A673 (cell line): ENCODE results near the gene CXCL6. TPM values are rescaled to one million over a fixed set of nuclear protein-coding genes. Genes with fewer than 3 reads are reported as not detected.

ENCODE experiments used
- BruUV-seq: library from RNA; stranded (reverse); fragments of 400-500 nt; replicated peaks from 2 replicates; lab custom pipeline; 2021; lab: Mats Ljungman, UMichigan
- CTCF ChIA-PET: fragments of 300-600 bp; sonication (Branson Sonifier 250); formaldehyde crosslinking; loops from one replicate; lab custom pipeline; 2022; ENCODE audit warnings: antibody characterized with exemption; lab: Charles Lee
- POLR2A ChIA-PET: fragments of 300-600 bp; sonication (Branson Sonifier 250); formaldehyde crosslinking; loops from one replicate; lab custom pipeline; 2022; ENCODE audit warnings: antibody characterized with exemption; ENCODE audit not compliant: low non-redundant PET; lab: Charles Lee
- DNase-seq: peaks from one replicate; pipeline ENCODE4 v3.0.0-alpha.2; 2015; ENCODE audit warnings: low spot score
- H3K27ac ChIP-seq: fragments of 200-600 bp; sonication (generic); 2 replicates; pipeline ENCODE4 v1.5.1; 2016; ENCODE audit warnings: mixed run types, low read depth, mild to moderate bottlenecking, mixed read lengths, antibody characterized with exemption, low read length; ENCODE audit not compliant: poor library complexity, severe bottlenecking
- H3K27me3 ChIP-seq: fragments of 200-600 bp; sonication (generic); replicated peaks from 2 replicates; pipeline ENCODE4 v1.6.1; 2017; ENCODE audit warnings: mixed run types, low read depth, mild to moderate bottlenecking, mixed read lengths, antibody characterized with exemption, low read length; ENCODE audit not compliant: insufficient read depth, poor library complexity
- H3K36me3 ChIP-seq: fragments of 200-600 bp; sonication (generic); 2 replicates; pipeline ENCODE4 v1.6.1; 2016; ENCODE audit warnings: mixed run types, mild to moderate bottlenecking, mixed read lengths, antibody characterized with exemption, low read length; ENCODE audit not compliant: insufficient read depth, poor library complexity, severe bottlenecking
- H3K4me1 ChIP-seq: fragments of 200-600 bp; sonication (generic); 2 replicates; pipeline ENCODE4 v1.6.1; 2017; ENCODE audit warnings: mixed run types, mild to moderate bottlenecking, mixed read lengths, antibody characterized with exemption, low read length; ENCODE audit not compliant: insufficient read depth, poor library complexity, severe bottlenecking
- H3K4me3 ChIP-seq: fragments of 200-600 bp; sonication (generic); 2 replicates; pipeline ENCODE4 v1.5.1; 2016; ENCODE audit warnings: low read depth, mixed run types, mild to moderate bottlenecking, mixed read lengths, low read length; ENCODE audit not compliant: poor library complexity, severe bottlenecking
- H3K9me3 ChIP-seq: fragments of 200-600 bp; sonication (generic); 2 replicates; pipeline ENCODE4 v1.6.1; 2016; ENCODE audit warnings: mixed run types, low read depth, mild to moderate bottlenecking, mixed read lengths, antibody characterized with exemption, low read length; ENCODE audit not compliant: poor library complexity, severe bottlenecking
- EZH2 ChIP-seq: fragments of 200-600 bp; sonication (generic); IDR thresholded peaks from 2 replicates; pipeline ENCODE4 v1.6.1; 2017; ENCODE audit warnings: borderline replicate concordance, low read depth, mild to moderate bottlenecking, mixed read lengths, antibody characterized with exemption, low read length; ENCODE audit not compliant: poor library complexity, severe bottlenecking
- intact Hi-C: fragments of 100-400 bp; cut with micrococcal nuclease; formaldehyde crosslinking; loops from one replicate; pipeline ENCODE4 v1.10.0; 2022; ENCODE audit not compliant: unreplicated experiment
- total RNA-seq: library from RNA; stranded (reverse); gene quantifications from 2 replicates; pipeline ENCODE4 v1.2.3, GENCODE V29; 2021
- TF ChIP-seq, protein P1 (sequence below): fragments of 300-800, 200-600 bp; sonication (generic); conservative IDR thresholded peaks from 2 replicates; pipeline ENCODE4 v1.5.1; 2017; ENCODE audit warnings: low read depth, mild to moderate bottlenecking, antibody characterized with exemption, low read length, moderate library complexity, mixed read lengths

Gene CXCL6
- total RNA-seq, 1 experiment from 2014 or later, result 0.56 TPM

DNA sequence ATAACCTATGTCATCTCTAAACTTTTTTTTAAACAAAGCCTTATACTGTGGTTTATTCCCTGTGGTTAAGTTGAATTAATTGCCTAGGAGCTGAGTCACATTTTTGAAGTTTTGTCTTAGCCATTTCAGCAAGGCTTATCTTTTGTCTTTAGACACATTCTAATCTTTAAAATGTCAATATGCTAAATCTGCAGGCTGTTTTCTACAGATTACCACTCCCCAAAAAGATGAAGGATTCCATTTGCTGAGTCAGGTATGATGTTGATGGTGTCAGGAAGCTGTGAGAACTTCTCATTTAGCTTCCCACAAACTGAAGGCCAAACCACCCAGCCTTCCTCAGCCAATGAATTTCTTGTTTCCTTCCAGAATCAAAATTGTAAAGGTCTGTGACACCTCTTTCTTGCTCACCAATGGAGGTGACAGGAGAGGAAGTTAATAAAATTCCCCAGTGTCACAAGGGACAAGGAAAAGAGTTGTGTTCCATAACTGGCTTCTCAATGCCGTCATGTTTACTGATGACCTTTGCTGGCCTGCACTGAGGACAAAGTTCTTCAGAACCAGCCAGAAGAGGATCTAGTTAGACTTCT, 3.7 kb upstream of the CXCL6 start:
- intact Hi-C loops, result no loop called here
- TF ChIP-seq, protein P1, sequence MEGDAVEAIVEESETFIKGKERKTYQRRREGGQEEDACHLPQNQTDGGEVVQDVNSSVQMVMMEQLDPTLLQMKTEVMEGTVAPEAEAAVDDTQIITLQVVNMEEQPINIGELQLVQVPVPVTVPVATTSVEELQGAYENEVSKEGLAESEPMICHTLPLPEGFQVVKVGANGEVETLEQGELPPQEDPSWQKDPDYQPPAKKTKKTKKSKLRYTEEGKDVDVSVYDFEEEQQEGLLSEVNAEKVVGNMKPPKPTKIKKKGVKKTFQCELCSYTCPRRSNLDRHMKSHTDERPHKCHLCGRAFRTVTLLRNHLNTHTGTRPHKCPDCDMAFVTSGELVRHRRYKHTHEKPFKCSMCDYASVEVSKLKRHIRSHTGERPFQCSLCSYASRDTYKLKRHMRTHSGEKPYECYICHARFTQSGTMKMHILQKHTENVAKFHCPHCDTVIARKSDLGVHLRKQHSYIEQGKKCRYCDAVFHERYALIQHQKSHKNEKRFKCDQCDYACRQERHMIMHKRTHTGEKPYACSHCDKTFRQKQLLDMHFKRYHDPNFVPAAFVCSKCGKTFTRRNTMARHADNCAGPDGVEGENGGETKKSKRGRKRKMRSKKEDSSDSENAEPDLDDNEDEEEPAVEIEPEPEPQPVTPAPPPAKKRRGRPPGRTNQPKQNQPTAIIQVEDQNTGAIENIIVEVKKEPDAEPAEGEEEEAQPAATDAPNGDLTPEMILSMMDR, result no peak
- no peak for TF ChIP-seq EZH2
- no TSS peak for BruUV-seq
- no peaks in the 10 kb centered on the region for H3K36me3 ChIP-seq
- no peaks in the 10 kb centered on the region for H3K4me1 ChIP-seq
- no peaks in the 10 kb centered on the region for H3K27me3 ChIP-seq
- POLR2A ChIA-PET, result no interaction called here
- CTCF ChIA-PET, result no interaction called here
- H3K4me3 ChIP-seq, result no peak overlapping the region
- DNase-seq, result no peak
- H3K27ac ChIP-seq, result no peak overlapping the region
- no peaks in the 10 kb centered on the region for H3K9me3 ChIP-seq

DNA sequence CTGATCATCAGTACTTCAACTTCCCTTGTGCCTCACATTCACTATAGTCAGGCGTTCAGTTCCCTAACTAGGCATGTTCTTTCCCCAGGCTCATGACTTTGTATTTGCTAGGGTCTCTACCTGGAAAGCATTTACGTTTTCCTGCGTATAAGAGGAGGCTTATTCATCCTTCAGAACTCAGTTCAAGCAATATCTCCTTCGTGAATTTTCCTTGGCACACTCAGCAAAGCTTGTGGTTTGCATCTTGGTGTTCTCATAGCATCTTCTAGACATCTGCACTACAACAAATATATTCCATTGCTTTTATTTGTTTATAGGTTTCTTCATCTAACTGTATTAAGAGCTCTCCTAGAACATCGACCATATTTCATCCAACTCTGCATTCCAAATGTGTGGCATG, 2.6 kb downstream of the CXCL6 start:
- no peaks in the 10 kb centered on the region for H3K9me3 ChIP-seq
- TF ChIP-seq, protein P1, result no peak
- no peak for TF ChIP-seq EZH2
- H3K4me3 ChIP-seq, result no peak overlapping the region
- no peaks in the 10 kb centered on the region for H3K4me1 ChIP-seq
- H3K36me3 ChIP-seq, result no peaks in the 10 kb centered on the region
- intact Hi-C loops, result no loop called here
- H3K27ac ChIP-seq, result no peak overlapping the region
- no peaks in the 10 kb centered on the region for H3K27me3 ChIP-seq
- POLR2A ChIA-PET, result no interaction called here
- DNase-seq, result no peak
- BruUV-seq, result no TSS peak
- CTCF ChIA-PET, result no interaction called here

DNA sequence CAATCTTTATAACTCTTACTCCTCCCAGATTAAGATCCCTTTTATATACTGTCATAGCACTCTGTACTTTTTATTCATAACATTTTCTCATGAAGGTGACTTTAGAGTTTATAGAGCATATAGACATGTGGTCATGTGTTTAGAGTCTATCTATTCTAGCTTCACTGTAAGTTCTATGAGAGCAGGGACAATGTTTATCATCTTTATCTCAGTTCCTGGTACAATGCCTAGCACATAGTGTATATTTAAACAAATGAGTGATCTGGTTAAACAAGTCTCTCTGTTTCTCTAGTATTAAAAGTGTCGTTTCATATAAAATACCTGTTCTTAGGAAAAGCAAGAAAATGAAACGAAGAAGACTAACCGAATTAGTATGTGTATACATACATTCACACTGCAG, 3.2 kb downstream of the CXCL6 start:
- BruUV-seq, result no TSS peak
- CTCF ChIA-PET, result no interaction called here
- TF ChIP-seq, protein P1, result no peak
- no peak for TF ChIP-seq EZH2

More for the DNA sequence above, 3.2 kb downstream of the CXCL6 start:
- intact Hi-C loops, result no loop called here
- no peaks in the 10 kb centered on the region for H3K4me1 ChIP-seq
- no peak overlapping the region for H3K4me3 ChIP-seq
- POLR2A ChIA-PET, result no interaction called here
- H3K9me3 ChIP-seq, result no peaks in the 10 kb centered on the region
- no peaks in the 10 kb centered on the region for H3K27me3 ChIP-seq
- H3K36me3 ChIP-seq, result no peaks in the 10 kb centered on the region
- DNase-seq, result no peak
- H3K27ac ChIP-seq, result no peak overlapping the region
